Prostate gland (tissue), 2 donors: ENCODE measurements around the gene CCSER1.

ENCODE experiments used
- CTCF ChIP-seq, 4 experiments: fragments of 200-600 bp in 2 of 4; fragments of 450-650 bp in 2 of 4; sonication (generic) in 2 of 4; IDR thresholded peaks; 1 replicate in 3 of 4; 2 replicates in 1 of 4; pipeline ENCODE4 v1.5.1; 2016 to 2019; ENCODE audit warnings: antibody characterized with exemption in 4 of 4, mild to moderate bottlenecking in 2 of 4, moderate library complexity in 2 of 4
- POLR2AphosphoS5 ChIP-seq: sonication (generic); formaldehyde crosslinking; IDR thresholded peaks from one replicate; pipeline ENCODE4 v1.6.1; 2017; ENCODE audit warnings: antibody characterized with exemption

DNA sequence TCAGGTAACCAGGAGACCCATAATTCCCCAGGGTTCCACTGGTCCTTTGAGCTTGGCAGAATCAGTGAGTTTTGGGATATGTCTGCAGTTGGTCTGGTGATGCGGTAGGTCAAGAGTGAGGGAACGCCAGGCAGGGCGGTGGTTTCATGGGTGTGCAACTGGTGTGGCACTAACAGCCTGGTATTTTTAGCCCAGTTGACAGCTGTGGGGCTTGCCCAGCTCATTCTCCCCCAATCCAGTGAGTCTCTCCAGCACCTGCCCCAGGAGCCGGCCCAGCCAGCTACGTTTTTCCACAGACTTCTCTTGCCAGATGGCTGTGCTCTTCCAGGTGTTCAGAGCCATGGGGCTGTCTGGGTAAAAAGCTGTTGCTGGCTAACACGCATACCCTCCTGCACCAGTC is 1019.9 kb downstream of the CCSER1 start:
- TF ChIP-seq CTCF (IDR thresholded peaks at IDR 0.05): no peak
- no peak for TF ChIP-seq POLR2AphosphoS5
